ENCODE results near the gene PLXNB2.

Gene PLXNB2

GRCh38 chr22:50305923-50306566 is 1.4 kb downstream of the PLXNB2 start:
- no peaks in the 10 kb centered on the region for H3K27me3 Mint-ChIP-seq (ENCODE audit: low read depth, poor library complexity)
- TF ChIP-seq CTCF (IDR thresholded peaks at IDR 0.05), result no peak
- H3K4me1 Mint-ChIP-seq, result peaks cover 61% of the 10 kb centered on the region
- H3K4me3 Mint-ChIP-seq, result peak overlapping the region; percentile 89
- peak overlapping the region; percentile 92 for H3K27ac Mint-ChIP-seq
- no peaks in the 10 kb centered on the region for H3K9me3 Mint-ChIP-seq
- no peaks in the 10 kb centered on the region for H3K36me3 Mint-ChIP-seq (ENCODE audit: low read depth)
- peak; percentile 81 for DNase-seq

GRCh38 chr22:50305393-50305922 is 2.0 kb downstream of the PLXNB2 start:
- Mint-ChIP-seq H3K9me3 (no peaks in the 10 kb centered on the region), H3K4me3 (peak overlapping the region; percentile 89), H3K4me1 (peaks cover 64% of the 10 kb centered on the region), H3K27me3 (ENCODE audit: low read depth, poor library complexity) (no peaks in the 10 kb centered on the region), H3K27ac (no peak overlapping the region), H3K36me3 (ENCODE audit: low read depth) (no peaks in the 10 kb centered on the region)
- no peak for TF ChIP-seq CTCF (IDR thresholded peaks at IDR 0.05)
- no peak for DNase-seq

- Mint-ChIP-seq H3K27ac (no peak overlapping the region), H3K9me3 (no peaks in the 10 kb centered on the region), H3K36me3 (ENCODE audit: low read depth) (no peaks in the 10 kb centered on the region), H3K4me1 (peaks cover 60% of the 10 kb centered on the region), H3K27me3 (ENCODE audit: low read depth, poor library complexity) (no peaks in the 10 kb centered on the region), H3K4me3 (peak overlapping the region; percentile 89)
- no peak for DNase-seq
- no peak for TF ChIP-seq CTCF (IDR thresholded peaks at IDR 0.05)
These were observed 2.7 kb downstream of the PLXNB2 start for GRCh38 chr22:50304528-50305392.

- no peaks in the 10 kb centered on the region for H3K36me3 Mint-ChIP-seq (ENCODE audit: low read depth)
- DNase-seq, result peak; percentile 43
- H3K4me1 Mint-ChIP-seq, result peaks cover 52% of the 10 kb centered on the region
- no peaks in the 10 kb centered on the region for H3K27me3 Mint-ChIP-seq (ENCODE audit: low read depth, poor library complexity)
- no peaks in the 10 kb centered on the region for H3K9me3 Mint-ChIP-seq
- H3K4me3 Mint-ChIP-seq, result peak overlapping the region; percentile 66
- H3K27ac Mint-ChIP-seq, result peak overlapping the region; percentile 55
- TF ChIP-seq CTCF (IDR thresholded peaks at IDR 0.05), result no peak
These were observed 3.5 kb downstream of the PLXNB2 start for GRCh38 chr22:50303848-50304527.

- DNase-seq, result no peak
- Mint-ChIP-seq H3K36me3 (ENCODE audit: low read depth) (no peaks in the 10 kb centered on the region), H3K4me1 (peaks cover 47% of the 10 kb centered on the region), H3K9me3 (no peaks in the 10 kb centered on the region), H3K27ac (no peak overlapping the region), H3K27me3 (ENCODE audit: low read depth, poor library complexity) (no peaks in the 10 kb centered on the region), H3K4me3 (no peak overlapping the region)
- TF ChIP-seq CTCF (IDR thresholded peaks at IDR 0.05), result no peak
These were observed 4.0 kb downstream of the PLXNB2 start for GRCh38 chr22:50303515-50303847.
